Natural killer cell (primary cell): ENCODE data around the gene SCTR. TPM values are rescaled to one million over a fixed set of nuclear protein-coding genes. Genes with fewer than 3 reads are reported as not detected.
"Not testable (repeated sequence)": the region's sequence is repeated elsewhere in the genome, so short reads cannot be mapped to it uniquely, and the experiment has no call there.

Experiments
- ATAC-seq, 3 donors: fragments of 150-1000 bp in 2 of 3; fragments of 200-7000 bp in 1 of 3; cut with Tn5 transposase; 1 replicate in 1 of 3; 2 replicates in 2 of 3; pipeline ENCODE4 v1.10.0; 2021; ENCODE audit warnings: mild to moderate bottlenecking in 2 of 3, moderate library complexity in 2 of 3
- DNase-seq, 2 donors: peaks; one replicate each; pipeline versions ENCODE4 v3.0.0 to v3.0.0-alpha.2; 2013 to 2021; ENCODE audit warnings: mixed read lengths in 1 of 2
- H3K27ac ChIP-seq: one replicate; pipeline ENCODE4 v1.5.1; 2013; ENCODE audit warnings: mild to moderate bottlenecking, low read length
- H3K27me3 ChIP-seq: one replicate; pipeline ENCODE4 v1.6.1; 2013; ENCODE audit warnings: low read length; ENCODE audit not compliant: control insufficient read depth, insufficient read depth
- H3K36me3 ChIP-seq: one replicate; pipeline ENCODE4 v1.6.1; 2013; ENCODE audit warnings: low read length; ENCODE audit not compliant: control insufficient read depth, insufficient read depth
- H3K4me1 ChIP-seq: one replicate; pipeline ENCODE4 v1.6.1; 2013; ENCODE audit warnings: low read length; ENCODE audit not compliant: control insufficient read depth, insufficient read depth
- H3K4me3 ChIP-seq: one replicate; pipeline ENCODE4 v1.5.1; 2013; ENCODE audit warnings: low read length
- H3K9me3 ChIP-seq: one replicate; pipeline ENCODE4 v1.6.1; 2013; ENCODE audit warnings: low read length; ENCODE audit not compliant: control insufficient read depth, insufficient read depth
- H3K27ac Mint-ChIP-seq, 2 donors: one replicate each; pipeline ENCODE4 v1.8.0; 2022; ENCODE audit warnings: mild to moderate bottlenecking in 2 of 2, mixed read lengths in 2 of 2, moderate library complexity in 1 of 2
- H3K27me3 Mint-ChIP-seq, 2 donors: one replicate each; pipeline ENCODE4 v1.8.0; 2022; ENCODE audit warnings: low read depth in 2 of 2, mixed read lengths in 2 of 2
- H3K36me3 Mint-ChIP-seq: one replicate; pipeline ENCODE4 v1.8.0; 2022; ENCODE audit warnings: mixed read lengths
- H3K4me1 Mint-ChIP-seq, 2 donors: one replicate each; pipeline ENCODE4 v1.8.0; 2022; ENCODE audit warnings: mixed read lengths in 2 of 2
- H3K4me3 Mint-ChIP-seq: one replicate; pipeline ENCODE4 v1.8.0; 2022; ENCODE audit warnings: mild to moderate bottlenecking, moderate library complexity, mixed read lengths
- H3K9me3 Mint-ChIP-seq, 2 donors: one replicate each; pipeline ENCODE4 v1.8.0; 2022; ENCODE audit warnings: mixed read lengths in 2 of 2
- WGBS: methylation state at CpG from one replicate; pipeline ENCODE4 v1.1.7; 2013; ENCODE audit warnings: missing lambda C conversion rate; ENCODE audit not compliant: insufficient coverage; 5-methylcytosine and 5-hydroxymethylcytosine counted together
- intact Hi-C: fragments of 100-400 bp; cut with micrococcal nuclease; formaldehyde crosslinking; loops from one replicate; pipeline ENCODE4 v1.14.2; 2022
- total RNA-seq, 4 donors: library from RNA; stranded (reverse); fragments of 120-200 nt in 1 of 4; gene quantifications; one replicate each; pipeline versions ENCODE4 v1.2.3 to v1.2.4, GENCODE V29; 2013 to 2022
- TF ChIP-seq, protein P1 (sequence below): fragments of 200-600 bp; IDR thresholded peaks from one replicate; pipeline ENCODE4 v1.8.0; 2022; ENCODE audit warnings: antibody characterized with exemption

SCTR gene
- total RNA-seq, 3 donors from 2014 or later (not counting 1 experiment from before 2014, with no cell fraction given) = not detected

- Histone ChIP-seq H3K4me1 (no peaks in the 10 kb centered on the region), H3K4me3 (no peak overlapping the region), H3K27ac (no peak overlapping the region), H3K27me3 (no peaks in the 10 kb centered on the region), H3K9me3 (no peaks in the 10 kb centered on the region), H3K36me3 (no peaks in the 10 kb centered on the region)
- no peak for ATAC-seq
- WGBS = 74% methylated on average over 5 of the region's 5 CpGs
- H3K36me3 Mint-ChIP-seq = no peaks in the 10 kb centered on the region
- no peaks in the 10 kb centered on the region for H3K9me3 Mint-ChIP-seq
- TF ChIP-seq, protein P1, sequence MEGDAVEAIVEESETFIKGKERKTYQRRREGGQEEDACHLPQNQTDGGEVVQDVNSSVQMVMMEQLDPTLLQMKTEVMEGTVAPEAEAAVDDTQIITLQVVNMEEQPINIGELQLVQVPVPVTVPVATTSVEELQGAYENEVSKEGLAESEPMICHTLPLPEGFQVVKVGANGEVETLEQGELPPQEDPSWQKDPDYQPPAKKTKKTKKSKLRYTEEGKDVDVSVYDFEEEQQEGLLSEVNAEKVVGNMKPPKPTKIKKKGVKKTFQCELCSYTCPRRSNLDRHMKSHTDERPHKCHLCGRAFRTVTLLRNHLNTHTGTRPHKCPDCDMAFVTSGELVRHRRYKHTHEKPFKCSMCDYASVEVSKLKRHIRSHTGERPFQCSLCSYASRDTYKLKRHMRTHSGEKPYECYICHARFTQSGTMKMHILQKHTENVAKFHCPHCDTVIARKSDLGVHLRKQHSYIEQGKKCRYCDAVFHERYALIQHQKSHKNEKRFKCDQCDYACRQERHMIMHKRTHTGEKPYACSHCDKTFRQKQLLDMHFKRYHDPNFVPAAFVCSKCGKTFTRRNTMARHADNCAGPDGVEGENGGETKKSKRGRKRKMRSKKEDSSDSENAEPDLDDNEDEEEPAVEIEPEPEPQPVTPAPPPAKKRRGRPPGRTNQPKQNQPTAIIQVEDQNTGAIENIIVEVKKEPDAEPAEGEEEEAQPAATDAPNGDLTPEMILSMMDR = no peak
- intact Hi-C loops = no loop called here
- no peaks in the 10 kb centered on the region for H3K4me1 Mint-ChIP-seq
- no peak overlapping the region for H3K27ac Mint-ChIP-seq
- H3K27me3 Mint-ChIP-seq = peaks cover 5 to 27% of the 10 kb centered on the region in 2 donors
- DNase-seq = no peak
- H3K4me3 Mint-ChIP-seq = no peak overlapping the region
Observed at GRCh38 chr2:119408221-119408619, 116.1 kb downstream of the SCTR start.

DNA sequence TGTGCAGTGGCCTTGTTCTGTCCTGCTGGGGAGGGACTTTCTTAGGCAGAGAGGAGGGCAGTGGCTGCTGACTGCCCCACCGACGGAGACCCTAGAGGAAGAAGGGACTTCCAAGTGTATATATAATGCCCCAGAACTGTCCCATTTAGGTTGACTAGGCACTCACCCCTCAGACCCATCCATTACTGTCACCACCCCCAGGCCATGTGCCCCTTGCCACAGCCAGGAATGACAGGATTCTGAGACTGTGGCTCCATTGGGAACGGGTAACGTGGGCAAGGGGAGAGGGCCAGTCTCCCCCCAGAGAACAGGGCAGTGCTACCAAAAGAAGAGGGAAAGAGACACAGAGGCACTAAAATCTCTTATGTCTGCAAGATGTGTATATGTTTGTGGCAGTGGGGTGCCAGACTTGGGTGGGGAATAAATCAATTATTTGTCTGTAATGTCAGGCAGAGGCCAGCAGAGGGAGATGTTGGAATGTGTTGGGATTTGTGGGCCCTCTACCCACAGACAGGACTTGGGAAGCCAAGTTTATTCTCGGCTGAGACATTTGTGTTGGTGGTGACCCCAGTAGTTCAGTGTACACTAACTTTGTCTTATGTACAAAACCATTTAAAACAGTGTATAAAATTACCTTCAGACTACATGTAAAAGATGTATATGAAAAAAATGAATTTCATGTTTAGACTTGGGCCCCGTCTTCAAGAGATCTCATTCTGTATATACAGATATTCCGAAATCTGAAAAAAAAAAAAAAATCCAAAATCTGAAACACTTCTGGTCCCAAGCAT, 116.7 kb downstream of the SCTR start:
- Mint-ChIP-seq H3K27ac (no peak overlapping the region), H3K9me3 (no peaks in the 10 kb centered on the region), H3K27me3 (peaks cover 5 to 24% of the 10 kb centered on the region in 2 donors), H3K4me1 (no peaks in the 10 kb centered on the region), H3K4me3 (no peak overlapping the region), H3K36me3 (no peaks in the 10 kb centered on the region)
- ATAC-seq = peak in 2 of 3 donors; percentile 29 to 54
- Histone ChIP-seq H3K4me1 (no peaks in the 10 kb centered on the region), H3K27ac (no peak overlapping the region), H3K36me3 (no peaks in the 10 kb centered on the region), H3K9me3 (no peaks in the 10 kb centered on the region), H3K27me3 (no peaks in the 10 kb centered on the region), H3K4me3 (no peak overlapping the region)
- WGBS = 91% methylated on average over 6 of the region's 7 CpGs
- peak in 1 of 2 donors; percentile 57 for DNase-seq
- intact Hi-C loops = no loop called here
- TF ChIP-seq, protein P1 = peak; percentile 42

GRCh38 chr2:119405151-119405550, 119.1 kb downstream of the SCTR start:
- intact Hi-C loops = no loop called here
- H3K27ac Mint-ChIP-seq = no peak overlapping the region
- Histone ChIP-seq H3K9me3 (no peaks in the 10 kb centered on the region), H3K36me3 (no peaks in the 10 kb centered on the region), H3K27ac (no peak overlapping the region), H3K27me3 (no peaks in the 10 kb centered on the region), H3K4me3 (no peak overlapping the region), H3K4me1 (no peaks in the 10 kb centered on the region)
- WGBS = 90% methylated on average over 2 of the region's 2 CpGs
- TF ChIP-seq, protein P1 = no peak
- H3K36me3 Mint-ChIP-seq = no peaks in the 10 kb centered on the region
- peaks cover 5 to 8% of the 10 kb centered on the region in 2 donors for H3K27me3 Mint-ChIP-seq
- no peaks in the 10 kb centered on the region for H3K4me1 Mint-ChIP-seq
- no peak overlapping the region for H3K4me3 Mint-ChIP-seq
- no peak for DNase-seq
- H3K9me3 Mint-ChIP-seq = no peaks in the 10 kb centered on the region
- ATAC-seq = no peak

DNA sequence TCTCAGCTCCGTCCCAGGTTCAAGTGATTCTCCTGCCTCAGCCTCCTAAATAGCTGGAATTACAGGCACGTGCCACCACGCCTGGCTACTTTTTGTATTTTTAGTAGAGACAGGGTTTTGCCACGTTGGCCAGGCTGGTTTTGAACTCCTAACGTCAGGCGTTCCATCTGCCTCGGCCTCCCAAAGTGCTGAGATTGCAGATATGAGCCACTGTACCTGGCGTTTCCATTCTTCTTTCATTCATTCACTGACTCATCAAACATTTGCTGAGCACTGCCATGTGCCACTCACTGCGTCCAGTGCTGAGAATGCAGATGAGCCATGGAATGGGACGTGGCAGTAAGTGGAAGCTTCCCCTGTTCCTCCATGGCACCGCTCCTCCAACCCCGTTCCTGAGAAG, 120.7 kb downstream of the SCTR start:
- H3K4me1 ChIP-seq, H3K27ac ChIP-seq, H3K9me3 Mint-ChIP-seq, H3K9me3 ChIP-seq, H3K4me3 Mint-ChIP-seq, intact Hi-C loops, ATAC-seq, H3K4me1 Mint-ChIP-seq, H3K27ac Mint-ChIP-seq, H3K27me3 Mint-ChIP-seq, H3K36me3 Mint-ChIP-seq, DNase-seq, H3K4me3 ChIP-seq, H3K36me3 ChIP-seq, H3K27me3 ChIP-seq: not testable (repeated sequence)
- 79% methylated on average over 12 of the region's 12 CpGs for WGBS
